GM18951 (cell line): ENCODE results near the gene PTGFR.

ENCODE experiments used
- POLR2A ChIP-seq: IDR thresholded peaks from 4 replicates; pipeline ENCODE4 v1.6.1; 2011; ENCODE audit warnings: mild to moderate bottlenecking; ENCODE audit not compliant: insufficient read length, insufficient read depth; ENCODE audit errors: extremely low read depth
- in situ Hi-C: fragments of 300-500 bp; cut with MboI; formaldehyde crosslinking; loops from one replicate; pipeline ENCODE4 v1.12.0; 2022; ENCODE audit warnings: low sequenced_read_pairs, mixed read lengths, inconsistent platforms; ENCODE audit not compliant: unreplicated experiment

Gene PTGFR

GRCh38 chr1:78492386-78492950 lies 1.7 kb downstream of the PTGFR start:
- TF ChIP-seq POLR2A = no peak
- in situ Hi-C loops = no loop called here

GRCh38 chr1:78493451-78493850 lies 2.7 kb downstream of the PTGFR start:
- no peak for TF ChIP-seq POLR2A
- in situ Hi-C loops = no loop called here

- in situ Hi-C loops = no loop called here
- no peak for TF ChIP-seq POLR2A
These were observed 6.4 kb downstream of the PTGFR start for GRCh38 chr1:78497201-78497600.

- in situ Hi-C loops = no loop called here
- TF ChIP-seq POLR2A = no peak
These were observed 9.8 kb downstream of the PTGFR start for GRCh38 chr1:78500529-78500928.

- in situ Hi-C loops = no loop called here
- no peak for TF ChIP-seq POLR2A
These were observed 10.4 kb downstream of the PTGFR start for GRCh38 chr1:78501203-78501602.

- TF ChIP-seq POLR2A = no peak
- in situ Hi-C loops = no loop called here
These were observed 20.6 kb downstream of the PTGFR start for GRCh38 chr1:78511334-78511733.

- in situ Hi-C loops = no loop called here
- no peak for TF ChIP-seq POLR2A
These were observed 25.9 kb downstream of the PTGFR start for GRCh38 chr1:78516716-78517115.

GRCh38 chr1:78519446-78519845 lies 28.7 kb downstream of the PTGFR start:
- in situ Hi-C loops = no loop called here
- TF ChIP-seq POLR2A = no peak

- in situ Hi-C loops = no loop called here
These were observed 29.4 kb downstream of the PTGFR start for GRCh38 chr1:78520216-78520615.

GRCh38 chr1:78520843-78521242 lies 30.1 kb downstream of the PTGFR start:
- TF ChIP-seq POLR2A = no peak
- in situ Hi-C loops = no loop called here

More at GRCh38 chr1:78520216-78520615, 29.4 kb downstream of the PTGFR start:
- no peak for TF ChIP-seq POLR2A

GRCh38 chr1:78522136-78522535 lies 31.4 kb downstream of the PTGFR start:
- in situ Hi-C loops = no loop called here
- TF ChIP-seq POLR2A = no peak

- no peak for TF ChIP-seq POLR2A
- in situ Hi-C loops = no loop called here
These were observed 35.7 kb downstream of the PTGFR start for GRCh38 chr1:78526496-78526895.

- in situ Hi-C loops = no loop called here
- no peak for TF ChIP-seq POLR2A
These were observed 36.9 kb downstream of the PTGFR start for GRCh38 chr1:78527706-78528105.

GRCh38 chr1:78533527-78533926 lies 42.8 kb downstream of the PTGFR start:
- no peak for TF ChIP-seq POLR2A

GRCh38 chr1:78535286-78535685 lies 44.5 kb downstream of the PTGFR start:
- in situ Hi-C loops = no loop called here
- no peak for TF ChIP-seq POLR2A

More at GRCh38 chr1:78533527-78533926, 42.8 kb downstream of the PTGFR start:
- in situ Hi-C loops = no loop called here

- in situ Hi-C loops = no loop called here
- no peak for TF ChIP-seq POLR2A
These were observed 45.7 kb downstream of the PTGFR start for GRCh38 chr1:78536427-78536826.
